ENCODE data around the gene PPARGC1A.

The PPARGC1A gene

DNA sequence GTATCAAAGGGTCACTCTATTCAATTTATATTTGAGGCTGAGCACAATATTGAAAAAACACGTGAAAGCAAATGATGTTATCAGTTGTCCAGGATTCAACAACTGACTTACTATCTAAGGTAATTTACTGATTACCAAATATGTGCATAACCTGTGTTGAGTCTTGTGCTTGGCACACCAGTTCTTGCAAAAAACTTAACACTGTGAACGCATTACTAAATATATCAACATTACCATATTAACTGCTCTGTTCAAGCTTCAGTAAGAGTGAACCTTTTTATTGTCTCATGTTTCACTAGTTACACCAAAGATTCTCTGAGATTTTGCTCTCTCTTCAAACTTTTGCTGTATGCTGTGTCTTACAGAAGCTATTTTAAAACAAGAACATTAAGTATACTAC lies 38.4 kb downstream of the PPARGC1A start:
- Mint-ChIP-seq H3K27ac (no peak overlapping the region), H3K9me3 (peaks cover 3% of the 10 kb centered on the region), H3K4me3 (no peak overlapping the region), H3K36me3 (ENCODE audit: low read depth) (no peaks in the 10 kb centered on the region), H3K4me1 (ENCODE audit: low read depth) (no peaks in the 10 kb centered on the region), H3K27me3 (no peaks in the 10 kb centered on the region)

DNA sequence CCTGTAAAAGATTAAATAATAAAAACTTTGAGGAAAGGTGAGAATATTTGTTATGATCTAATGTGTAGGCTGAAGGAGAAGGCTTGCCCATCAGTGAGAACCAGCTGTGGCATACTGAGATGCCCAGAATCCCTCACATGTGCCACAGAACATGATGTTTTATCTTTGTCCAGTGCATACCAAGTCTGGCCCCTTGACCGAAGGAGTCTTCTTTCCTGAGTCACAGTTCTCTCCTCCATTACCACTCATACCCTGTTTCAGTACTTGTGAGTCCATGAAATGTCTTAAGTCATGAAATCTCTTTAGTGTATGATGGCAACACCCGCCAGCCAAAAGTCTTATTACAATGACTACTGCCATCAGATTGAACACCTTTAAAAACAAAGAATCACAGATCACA lies 42.7 kb downstream of the PPARGC1A start:
- Mint-ChIP-seq H3K36me3 (ENCODE audit: low read depth) (no peaks in the 10 kb centered on the region), H3K27ac (no peak overlapping the region), H3K27me3 (no peaks in the 10 kb centered on the region), H3K4me3 (no peak overlapping the region), H3K9me3 (no peaks in the 10 kb centered on the region), H3K4me1 (ENCODE audit: low read depth) (no peaks in the 10 kb centered on the region)

DNA sequence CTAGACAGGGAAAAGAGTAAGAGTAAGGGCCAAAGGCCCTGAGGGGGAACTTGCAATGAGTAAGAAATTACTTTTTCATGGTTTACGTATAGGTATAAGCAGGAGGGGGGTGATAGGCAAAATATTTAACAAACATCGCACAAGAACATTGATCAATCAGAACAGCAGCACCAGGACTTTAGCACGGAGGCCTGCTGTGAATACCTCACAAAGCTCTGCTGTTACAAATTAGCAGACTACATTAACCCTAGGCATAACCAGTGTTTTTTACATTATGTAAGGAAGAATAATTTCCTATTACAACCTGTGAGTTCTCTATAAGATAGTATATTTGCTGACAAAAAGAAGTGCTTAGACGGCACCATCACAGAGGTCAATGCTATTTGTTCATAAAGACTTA lies 44.9 kb downstream of the PPARGC1A start:
- H3K9me3 Mint-ChIP-seq, result no peaks in the 10 kb centered on the region
- H3K4me1 Mint-ChIP-seq (ENCODE audit: low read depth), result no peaks in the 10 kb centered on the region
- H3K27ac Mint-ChIP-seq, result no peak overlapping the region
- no peak overlapping the region for H3K4me3 Mint-ChIP-seq
- H3K27me3 Mint-ChIP-seq, result no peaks in the 10 kb centered on the region
- H3K36me3 Mint-ChIP-seq (ENCODE audit: low read depth), result no peaks in the 10 kb centered on the region

DNA sequence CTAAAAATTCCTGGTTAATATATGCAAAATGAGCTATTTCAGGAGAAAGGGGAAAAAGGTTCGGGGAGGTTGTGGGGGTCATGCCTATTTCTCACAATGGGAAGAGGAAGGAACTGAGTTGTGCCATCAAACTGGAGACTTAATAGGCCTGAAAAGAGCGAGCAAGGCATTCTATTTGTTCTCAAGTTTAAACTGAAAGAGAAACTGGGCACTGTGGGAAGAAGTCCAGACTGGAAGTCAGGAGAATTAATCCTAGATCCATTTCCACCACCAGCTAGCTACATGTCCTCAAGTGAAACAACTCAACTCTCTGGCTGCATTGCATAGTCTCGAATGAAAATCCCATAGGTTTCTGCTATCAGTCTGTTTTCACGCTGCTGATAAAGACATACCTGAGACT lies 50.6 kb downstream of the PPARGC1A start:
- no peaks in the 10 kb centered on the region for H3K4me1 Mint-ChIP-seq (ENCODE audit: low read depth)
- H3K36me3 Mint-ChIP-seq (ENCODE audit: low read depth), result no peaks in the 10 kb centered on the region
- no peak overlapping the region for H3K4me3 Mint-ChIP-seq
- H3K27me3 Mint-ChIP-seq, result no peaks in the 10 kb centered on the region
- peaks cover 3% of the 10 kb centered on the region for H3K9me3 Mint-ChIP-seq
- H3K27ac Mint-ChIP-seq, result no peak overlapping the region

DNA sequence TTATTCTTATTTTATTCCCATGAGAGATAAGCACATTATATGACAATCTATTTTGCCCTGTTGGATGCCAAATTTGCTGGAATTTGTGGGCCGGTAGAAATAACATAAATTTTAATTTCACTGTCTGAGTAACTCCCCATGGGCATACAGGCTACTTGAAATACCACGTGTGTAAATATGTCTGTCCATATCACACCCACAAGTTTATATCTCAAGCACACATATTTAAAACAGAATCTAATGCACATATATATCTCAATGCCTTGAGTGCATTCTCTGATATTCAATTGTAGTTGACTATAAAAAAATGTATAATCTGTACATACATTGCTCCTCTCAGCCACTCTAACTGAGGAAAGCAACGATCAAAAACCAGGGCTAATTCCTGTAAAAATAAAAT lies 51.2 kb downstream of the PPARGC1A start:
- Mint-ChIP-seq H3K27me3 (no peaks in the 10 kb centered on the region), H3K9me3 (peaks cover 3% of the 10 kb centered on the region), H3K4me3 (no peak overlapping the region), H3K27ac (no peak overlapping the region), H3K36me3 (ENCODE audit: low read depth) (no peaks in the 10 kb centered on the region), H3K4me1 (ENCODE audit: low read depth) (no peaks in the 10 kb centered on the region)

DNA sequence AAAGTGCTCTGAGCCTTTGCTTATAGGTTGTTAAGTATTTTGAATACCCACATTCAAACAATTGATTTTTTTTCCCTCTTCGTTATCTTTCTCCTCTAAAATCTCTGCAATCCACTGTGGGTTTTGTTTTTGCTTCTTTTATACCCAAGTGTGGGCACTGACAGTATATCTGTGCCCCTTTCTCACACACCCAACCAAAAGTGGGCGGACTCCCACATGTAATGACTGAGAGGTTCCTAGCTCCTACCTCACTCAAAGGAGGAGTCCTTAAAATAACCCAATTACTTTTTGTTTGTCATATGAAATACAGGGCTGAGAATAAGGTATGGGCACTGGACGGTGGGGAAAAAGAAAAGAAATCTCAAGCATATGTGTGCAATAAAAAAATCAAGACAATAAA lies 51.7 kb downstream of the PPARGC1A start:
- Mint-ChIP-seq H3K27ac (no peak overlapping the region), H3K36me3 (ENCODE audit: low read depth) (no peaks in the 10 kb centered on the region), H3K4me1 (ENCODE audit: low read depth) (no peaks in the 10 kb centered on the region), H3K4me3 (no peak overlapping the region), H3K27me3 (no peaks in the 10 kb centered on the region), H3K9me3 (peaks cover 3% of the 10 kb centered on the region)

DNA sequence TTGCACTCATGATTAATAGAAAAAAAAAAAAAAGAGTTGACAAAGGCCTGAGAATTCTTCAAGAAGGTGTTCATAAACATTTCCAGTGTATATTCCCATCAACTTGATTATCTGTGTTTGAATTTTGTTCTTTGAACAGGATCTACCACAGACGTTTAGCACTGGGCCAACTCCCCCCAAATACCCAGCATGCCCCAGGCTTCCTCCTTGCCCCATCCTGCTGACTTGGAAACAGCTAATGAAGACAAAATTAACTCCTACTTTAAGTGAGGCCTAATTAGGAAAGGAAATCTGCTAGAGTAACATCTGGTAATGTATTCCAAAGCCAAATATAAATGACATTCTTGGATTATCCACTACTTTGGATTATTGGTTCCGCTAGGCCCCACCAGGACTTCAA lies 52.5 kb downstream of the PPARGC1A start:
- H3K9me3 Mint-ChIP-seq, result peaks cover 3% of the 10 kb centered on the region
- no peaks in the 10 kb centered on the region for H3K4me1 Mint-ChIP-seq (ENCODE audit: low read depth)
- no peak overlapping the region for H3K27ac Mint-ChIP-seq
- no peak overlapping the region for H3K4me3 Mint-ChIP-seq
- H3K36me3 Mint-ChIP-seq (ENCODE audit: low read depth), result no peaks in the 10 kb centered on the region
- H3K27me3 Mint-ChIP-seq, result no peaks in the 10 kb centered on the region

DNA sequence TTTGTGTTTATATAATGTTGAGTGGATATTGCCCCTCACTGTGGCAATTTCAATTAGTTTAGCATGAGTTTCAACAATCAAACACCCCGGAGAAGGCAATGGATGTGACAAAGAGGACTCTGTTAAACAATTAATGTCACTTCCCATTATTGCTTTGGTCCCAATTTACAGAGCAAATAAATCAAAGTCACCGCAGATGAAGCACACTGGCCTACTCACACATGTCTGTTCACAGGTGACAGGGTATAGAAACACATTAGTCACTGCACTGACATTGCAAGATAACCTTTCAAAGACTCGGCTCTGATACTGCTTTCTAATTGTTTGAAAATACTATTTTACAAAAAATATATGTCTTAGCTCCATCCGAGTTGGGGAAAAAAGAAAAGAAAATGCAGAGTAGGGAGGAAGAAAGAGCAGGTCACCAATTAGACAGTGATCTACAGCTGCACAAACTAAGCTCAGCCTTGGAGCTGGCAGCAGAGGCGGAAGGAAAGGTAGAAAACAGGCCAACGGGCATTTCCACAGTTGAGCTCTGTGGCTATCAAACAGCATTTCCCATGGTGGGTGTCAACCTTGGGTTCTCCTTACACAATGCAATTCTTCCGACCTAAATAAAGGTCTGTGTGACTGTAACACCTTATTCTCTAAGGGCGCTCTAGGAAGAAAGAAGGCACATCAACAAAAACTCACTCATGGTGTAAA lies 53.9 kb downstream of the PPARGC1A start:
- Mint-ChIP-seq H3K27ac (no peak overlapping the region), H3K9me3 (peaks cover 5% of the 10 kb centered on the region), H3K4me3 (no peak overlapping the region), H3K4me1 (ENCODE audit: low read depth) (no peaks in the 10 kb centered on the region), H3K27me3 (no peaks in the 10 kb centered on the region), H3K36me3 (ENCODE audit: low read depth) (no peaks in the 10 kb centered on the region)

DNA sequence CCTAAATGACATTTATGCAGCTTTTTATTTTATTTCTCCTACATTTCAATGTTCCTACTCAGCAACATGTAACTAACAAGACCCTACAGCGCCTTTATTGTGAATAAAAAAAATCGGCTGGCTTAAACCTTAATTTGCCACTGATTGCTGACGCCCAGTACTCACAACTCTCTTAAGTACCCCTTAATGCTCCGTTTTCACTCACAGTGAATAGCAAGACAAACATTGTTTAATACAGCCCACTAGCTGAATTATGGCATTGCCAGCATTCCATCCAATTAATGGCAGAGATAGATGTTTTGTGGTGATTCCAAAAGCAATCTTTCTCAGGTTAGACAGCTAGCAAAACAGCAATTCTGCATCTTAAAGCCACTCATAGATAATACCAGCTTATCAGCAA lies 61.1 kb downstream of the PPARGC1A start:
- H3K9me3 Mint-ChIP-seq, result peaks cover 3% of the 10 kb centered on the region
- no peaks in the 10 kb centered on the region for H3K27me3 Mint-ChIP-seq
- H3K27ac Mint-ChIP-seq, result no peak overlapping the region
- no peaks in the 10 kb centered on the region for H3K36me3 Mint-ChIP-seq (ENCODE audit: low read depth)
- no peak overlapping the region for H3K4me3 Mint-ChIP-seq
- no peaks in the 10 kb centered on the region for H3K4me1 Mint-ChIP-seq (ENCODE audit: low read depth)

DNA sequence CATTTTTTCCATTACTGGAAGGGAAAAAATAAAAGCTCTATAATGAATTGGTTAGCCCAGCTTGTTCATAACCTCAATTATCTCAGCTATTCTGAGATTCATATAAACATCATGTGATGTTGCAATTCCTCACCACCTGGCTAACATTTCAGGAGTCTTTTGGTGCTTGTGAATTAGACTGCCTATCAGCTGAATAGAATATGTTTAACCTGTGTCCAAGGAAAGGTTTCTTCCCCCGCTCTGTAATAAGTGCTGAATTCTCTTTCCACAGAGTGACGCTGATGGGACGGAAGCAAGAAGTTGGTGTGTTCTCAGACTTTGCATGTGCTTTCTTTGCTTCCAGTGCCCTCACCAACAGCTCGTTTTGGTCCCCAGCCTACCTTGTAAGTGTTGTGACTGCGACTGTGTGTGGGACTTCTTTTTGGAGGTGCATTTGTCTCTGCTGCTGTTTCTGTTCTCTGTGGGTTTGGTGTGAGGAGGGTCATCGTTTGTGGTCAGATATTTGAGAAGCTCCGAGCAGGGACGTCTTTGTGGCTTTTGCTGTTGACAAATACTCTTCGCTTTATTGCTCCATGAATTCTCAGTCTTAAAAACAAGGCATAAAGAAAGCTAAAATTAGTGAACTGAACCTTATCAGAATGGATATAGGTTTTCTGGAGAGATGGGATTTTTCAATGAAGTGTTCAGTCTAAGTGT lies 61.7 kb downstream of the PPARGC1A start:
- peaks cover 3% of the 10 kb centered on the region for H3K9me3 Mint-ChIP-seq
- H3K4me1 Mint-ChIP-seq (ENCODE audit: low read depth), result no peaks in the 10 kb centered on the region
- H3K27me3 Mint-ChIP-seq, result no peaks in the 10 kb centered on the region
- no peak overlapping the region for H3K27ac Mint-ChIP-seq
- H3K4me3 Mint-ChIP-seq, result no peak overlapping the region
- no peaks in the 10 kb centered on the region for H3K36me3 Mint-ChIP-seq (ENCODE audit: low read depth)

DNA sequence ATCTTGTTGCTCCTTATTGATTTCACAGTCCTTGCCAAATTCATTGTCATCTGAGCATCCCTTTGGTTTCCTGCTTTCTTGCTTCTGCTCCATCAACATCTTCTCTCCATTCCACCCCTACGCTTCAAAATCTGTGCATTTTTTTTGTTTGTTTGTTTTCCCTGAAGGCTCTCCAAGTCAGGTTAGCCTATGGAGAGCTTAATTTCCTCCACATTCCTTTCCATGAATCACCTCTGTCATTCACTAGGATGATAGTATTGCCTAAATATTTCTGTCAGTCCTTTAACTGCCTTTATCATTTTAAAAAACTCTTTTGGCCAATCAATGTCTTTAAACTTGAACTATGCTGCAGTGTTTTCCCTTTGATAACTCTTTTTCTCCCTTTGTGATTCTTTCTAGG lies 67.7 kb downstream of the PPARGC1A start:
- no peaks in the 10 kb centered on the region for H3K4me1 Mint-ChIP-seq (ENCODE audit: low read depth)
- no peak overlapping the region for H3K4me3 Mint-ChIP-seq
- no peaks in the 10 kb centered on the region for H3K36me3 Mint-ChIP-seq (ENCODE audit: low read depth)
- H3K27ac Mint-ChIP-seq, result no peak overlapping the region
- no peaks in the 10 kb centered on the region for H3K27me3 Mint-ChIP-seq
- H3K9me3 Mint-ChIP-seq, result no peaks in the 10 kb centered on the region

DNA sequence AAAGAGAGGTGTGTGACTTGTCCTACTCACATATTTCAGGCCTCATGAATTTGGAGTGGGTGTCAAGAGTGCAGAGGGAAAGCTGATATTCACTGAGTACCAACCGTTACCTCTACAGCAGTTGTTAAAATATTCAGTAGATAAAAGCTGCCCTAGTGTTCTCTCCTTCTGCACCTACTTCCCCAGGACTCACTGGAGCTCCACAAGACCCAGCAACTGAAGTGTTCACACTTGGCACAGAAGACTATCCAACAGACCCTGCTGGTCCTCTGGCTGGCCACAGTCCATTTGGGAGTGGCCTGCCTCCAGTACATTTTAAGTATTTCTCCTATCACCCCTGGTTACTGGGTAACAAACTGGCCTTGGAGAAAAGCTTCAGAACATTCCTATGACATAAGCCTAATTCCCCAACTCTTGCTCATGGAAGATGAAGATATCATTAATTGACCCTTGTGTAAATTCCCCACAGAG lies 70.8 kb downstream of the PPARGC1A start:
- H3K4me3 Mint-ChIP-seq, result no peak overlapping the region
- no peaks in the 10 kb centered on the region for H3K4me1 Mint-ChIP-seq (ENCODE audit: low read depth)
- H3K27ac Mint-ChIP-seq, result no peak overlapping the region
- no peaks in the 10 kb centered on the region for H3K27me3 Mint-ChIP-seq
- H3K9me3 Mint-ChIP-seq, result no peaks in the 10 kb centered on the region
- no peaks in the 10 kb centered on the region for H3K36me3 Mint-ChIP-seq (ENCODE audit: low read depth)

DNA sequence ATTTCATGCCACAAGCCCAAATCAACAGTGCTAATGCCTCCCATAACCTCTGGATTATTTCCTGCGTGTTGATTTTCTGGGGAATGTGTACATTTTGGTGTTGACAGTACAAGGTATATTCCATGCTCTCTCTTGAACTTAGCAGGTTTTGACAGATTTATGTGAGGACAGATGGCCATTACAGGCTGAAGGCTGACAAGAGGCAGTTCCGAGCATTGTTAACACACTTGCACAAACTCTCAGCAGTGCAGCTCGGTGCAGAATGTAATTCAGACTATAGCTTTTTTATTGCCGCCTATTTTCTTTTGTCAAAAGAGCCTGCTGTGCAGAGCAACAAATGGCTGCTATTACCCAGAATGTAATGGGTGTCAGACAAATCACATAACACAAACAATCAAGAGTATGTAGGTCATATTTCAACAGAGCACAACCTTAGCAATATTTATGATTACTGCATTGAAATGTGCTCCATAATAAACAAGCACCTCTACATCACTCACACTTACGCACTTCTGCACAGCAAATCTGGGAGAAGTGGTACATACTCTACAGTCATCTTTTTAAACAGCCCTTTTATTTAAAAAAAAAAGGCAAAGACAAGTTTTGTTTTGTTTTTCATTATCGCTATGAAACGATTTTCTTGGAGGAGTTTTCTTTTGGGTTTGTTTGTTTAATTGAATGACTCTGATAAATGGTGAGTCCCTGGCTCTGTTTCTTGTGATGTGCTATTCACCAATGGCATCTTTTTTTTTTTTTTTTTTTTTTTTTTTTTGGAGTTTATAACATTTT lies 71.6 kb downstream of the PPARGC1A start:
- H3K27me3 Mint-ChIP-seq, result no peaks in the 10 kb centered on the region
- H3K36me3 Mint-ChIP-seq (ENCODE audit: low read depth), result no peaks in the 10 kb centered on the region
- no peak overlapping the region for H3K27ac Mint-ChIP-seq
- no peaks in the 10 kb centered on the region for H3K9me3 Mint-ChIP-seq
- H3K4me1 Mint-ChIP-seq (ENCODE audit: low read depth), result no peaks in the 10 kb centered on the region
- no peak overlapping the region for H3K4me3 Mint-ChIP-seq

DNA sequence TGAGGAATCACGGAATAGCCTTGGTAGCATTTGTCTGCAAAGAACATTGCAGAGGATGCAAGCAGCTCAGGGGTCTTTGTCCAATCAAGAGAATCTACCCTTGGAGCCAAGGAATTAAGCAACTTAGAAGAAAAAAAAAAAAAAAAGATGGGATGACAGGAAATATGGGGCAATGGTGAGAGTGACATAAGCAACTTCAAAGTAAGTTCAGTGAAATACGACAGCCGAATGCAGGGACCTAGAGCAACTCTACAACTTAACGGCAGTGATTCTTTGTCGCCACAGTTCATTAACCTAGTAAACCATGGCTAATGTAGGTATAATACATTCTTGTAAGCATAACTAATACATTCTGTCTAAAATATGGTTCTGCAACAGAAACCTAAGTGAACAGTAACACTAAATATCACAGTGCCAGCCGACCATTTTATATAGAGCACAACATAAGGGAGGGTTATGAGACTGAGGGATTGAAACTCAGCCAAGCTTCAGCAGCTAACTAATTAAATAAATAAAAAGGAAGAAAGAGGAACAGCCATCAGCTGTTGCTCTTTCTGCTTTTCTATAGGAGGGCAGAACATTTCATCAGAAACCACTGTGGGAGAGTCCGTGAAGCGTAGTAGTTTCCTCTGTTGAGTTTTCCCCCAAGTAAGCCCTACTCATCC lies 74.7 kb downstream of the PPARGC1A start:
- no peaks in the 10 kb centered on the region for H3K4me1 Mint-ChIP-seq (ENCODE audit: low read depth)
- H3K9me3 Mint-ChIP-seq, result no peaks in the 10 kb centered on the region
- no peaks in the 10 kb centered on the region for H3K36me3 Mint-ChIP-seq (ENCODE audit: low read depth)
- H3K4me3 Mint-ChIP-seq, result no peak overlapping the region
- no peaks in the 10 kb centered on the region for H3K27me3 Mint-ChIP-seq
- H3K27ac Mint-ChIP-seq, result no peak overlapping the region

DNA sequence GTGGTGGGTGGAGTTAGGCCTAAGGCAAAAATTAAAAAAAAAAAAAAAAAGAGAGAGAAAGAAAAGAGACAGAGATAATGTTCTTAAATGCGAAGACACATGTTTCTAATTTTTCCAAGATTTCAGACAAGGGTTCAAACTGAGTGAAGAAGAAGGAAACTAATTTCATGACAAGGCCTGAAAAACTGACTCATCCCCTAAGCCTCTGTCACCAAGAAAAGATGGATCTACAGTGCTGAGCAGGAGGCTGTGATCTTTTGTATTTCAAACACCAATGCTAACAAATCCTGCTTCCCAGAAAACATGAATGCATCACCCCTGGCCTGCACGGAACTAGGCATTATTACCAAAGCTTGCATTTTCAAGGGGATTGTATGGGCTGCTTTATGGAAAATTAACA lies 75.3 kb downstream of the PPARGC1A start:
- H3K4me3 Mint-ChIP-seq, result no peak overlapping the region
- H3K27me3 Mint-ChIP-seq, result no peaks in the 10 kb centered on the region
- no peaks in the 10 kb centered on the region for H3K36me3 Mint-ChIP-seq (ENCODE audit: low read depth)
- H3K9me3 Mint-ChIP-seq, result no peaks in the 10 kb centered on the region
- no peak overlapping the region for H3K27ac Mint-ChIP-seq
- H3K4me1 Mint-ChIP-seq (ENCODE audit: low read depth), result no peaks in the 10 kb centered on the region
